ENCODE data around the gene ZC3H15.
"Not testable (repeated sequence)": the region's sequence is repeated elsewhere in the genome, so short reads cannot be mapped to it uniquely, and the experiment has no call there.

The ZC3H15 gene

GRCh38 chr2:186485871-186486650, at the start of gene ZC3H15:
Gene ZC3H15 (plus strand): TSS chr2:186486260. CDS start chr2:186486383, 123 bp downstream.
- DNase-seq (ENCODE audit: extremely low read depth, low read depth), result peak; percentile 95
- TF ChIP-seq CTCF (IDR thresholded peaks at IDR 0.05; ENCODE audit: low read depth, low read length), result no peak

GRCh38 chr2:186437719-186438118, 48.3 kb upstream of the ZC3H15 start:
- DNase-seq (ENCODE audit: extremely low read depth, low read depth), result no peak
- TF ChIP-seq CTCF (IDR thresholded peaks at IDR 0.05; ENCODE audit: low read depth, low read length), result no peak

GRCh38 chr2:186439673-186440095, 46.4 kb upstream of the ZC3H15 start:
- DNase-seq (ENCODE audit: extremely low read depth, low read depth), result not testable (repeated sequence)

GRCh38 chr2:186440506-186440905, 45.6 kb upstream of the ZC3H15 start:
- no peak for TF ChIP-seq CTCF (IDR thresholded peaks at IDR 0.05; ENCODE audit: low read depth, low read length)

GRCh38 chr2:186442885-186443284, 43.2 kb upstream of the ZC3H15 start:
- no peak for DNase-seq (ENCODE audit: extremely low read depth, low read depth)
- TF ChIP-seq CTCF (IDR thresholded peaks at IDR 0.05; ENCODE audit: low read depth, low read length), result no peak

More at GRCh38 chr2:186440506-186440905, 45.6 kb upstream of the ZC3H15 start:
- DNase-seq (ENCODE audit: extremely low read depth, low read depth), result no peak

GRCh38 chr2:186443851-186444250, 42.2 kb upstream of the ZC3H15 start:
- no peak for TF ChIP-seq CTCF (IDR thresholded peaks at IDR 0.05; ENCODE audit: low read depth, low read length)
- no peak for DNase-seq (ENCODE audit: extremely low read depth, low read depth)

- no peak for DNase-seq (ENCODE audit: extremely low read depth, low read depth)
- no peak for TF ChIP-seq CTCF (IDR thresholded peaks at IDR 0.05; ENCODE audit: low read depth, low read length)
Measured at GRCh38 chr2:186445506-186445905, 40.6 kb upstream of the ZC3H15 start.

GRCh38 chr2:186455613-186456012, 30.4 kb upstream of the ZC3H15 start:
- TF ChIP-seq CTCF (IDR thresholded peaks at IDR 0.05; ENCODE audit: low read depth, low read length), result no peak
- DNase-seq (ENCODE audit: extremely low read depth, low read depth), result no peak
